GM12891 (cell line): ENCODE results near the gene MBIP.

Source experiments
- POLR2A ChIP-seq: IDR thresholded peaks from 2 replicates; pipeline ENCODE4 v1.6.1; 2011; ENCODE audit warnings: low read depth, low read length, control low read depth
- POLR2AphosphoS5 ChIP-seq: IDR thresholded peaks from 2 replicates; pipeline ENCODE4 v1.6.1; 2011; ENCODE audit warnings: low read depth, low read length, control low read depth
- TAF1 ChIP-seq: IDR thresholded peaks from 2 replicates; pipeline ENCODE4 v1.6.1; 2011; ENCODE audit warnings: low read depth, low read length, control low read depth

DNA sequence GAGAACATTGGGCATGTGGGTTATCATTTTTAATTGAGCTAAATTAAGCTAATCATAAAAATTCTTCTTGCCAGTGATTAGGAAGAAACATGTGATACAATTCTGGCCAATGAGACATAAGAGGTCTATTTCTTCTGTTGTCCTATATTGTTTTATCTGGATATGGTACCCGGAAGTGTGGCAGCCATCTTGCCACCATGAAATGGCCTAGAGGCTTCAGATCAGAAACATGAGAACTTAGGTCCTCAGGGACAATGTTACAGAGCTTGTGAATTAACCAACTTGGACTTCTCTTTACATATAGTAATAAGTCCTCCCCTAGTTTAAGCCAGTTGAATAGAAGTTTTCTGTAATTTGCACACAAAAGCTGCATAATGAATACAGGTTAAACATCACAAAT, 30.5 kb downstream of the MBIP start:
- TF ChIP-seq POLR2AphosphoS5 = no peak
- no peak for TF ChIP-seq TAF1
- no peak for TF ChIP-seq POLR2A
